Activated CD4-positive, alpha-beta T cell treated with anti-CD3 and anti-CD28 coated beads, Interleukin-10, Interleukin-2, amounts not matched to agents 100 ng/mL and 50 ng/mL, durations not matched to agents 16 hours and 8 hours (primary cell): ENCODE measurements around the gene GPX6.
A peak's percentile ranks its signal among the peaks of the same experiment; 100 is the strongest.
"Not testable (repeated sequence)": the region's sequence is repeated elsewhere in the genome, so short reads cannot be mapped to it uniquely, and the experiment has no call there.

ENCODE experiments used
- DNase-seq: peaks from one replicate; pipeline ENCODE4 v3.0.0-alpha.2; 2020

The GPX6 gene

GRCh38 chr6:28480253-28480932, 35.2 kb downstream of the GPX6 start:
- DNase-seq: no peak

GRCh38 chr6:28478518-28478917, 37.1 kb downstream of the GPX6 start:
- no peak for DNase-seq

GRCh38 chr6:28474441-28475219, 41.0 kb downstream of the GPX6 start:
- peak; percentile 87 for DNase-seq

GRCh38 chr6:28469153-28469745, 46.3 kb downstream of the GPX6 start:
- DNase-seq: not testable (repeated sequence)

GRCh38 chr6:28468056-28468455, 47.5 kb downstream of the GPX6 start:
- no peak for DNase-seq

- DNase-seq: peak; percentile 56
Measured at GRCh38 chr6:28462401-28462800, 53.2 kb downstream of the GPX6 start.

GRCh38 chr6:28458568-28458967, 57.0 kb downstream of the GPX6 start:
- no peak for DNase-seq
